GM20000 (cell line): ENCODE data around the gene SHC2.

Source experiments
- DNase-seq: peaks from one replicate; pipeline ENCODE4 v3.0.0; 2012; ENCODE audit warnings: low spot score
- CTCF ChIP-seq: IDR thresholded peaks from 2 replicates; pipeline ENCODE4 v1.5.1; 2012; ENCODE audit warnings: mild to moderate bottlenecking, control low read depth; ENCODE audit errors: extremely low read depth, missing control alignments

SHC2 gene

DNA sequence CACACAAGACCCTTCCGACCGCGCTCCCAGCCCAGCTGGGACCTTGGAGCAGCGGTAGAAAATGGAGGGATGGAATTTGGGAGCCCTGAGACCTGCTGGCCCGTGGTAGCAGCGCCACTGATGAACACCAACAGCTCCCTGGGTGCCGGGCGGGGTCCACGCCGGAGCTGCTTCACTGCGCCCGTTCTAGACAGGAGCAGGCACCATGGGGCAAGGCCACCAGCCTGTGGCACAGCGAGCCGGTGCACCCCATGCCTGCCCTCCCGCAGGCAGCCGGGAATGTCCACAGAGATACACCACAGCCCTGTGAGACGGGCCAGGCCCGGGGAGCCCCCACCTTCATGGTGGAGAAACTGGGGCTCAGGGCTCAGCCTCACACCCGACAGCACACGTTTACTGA is 9.9 kb upstream of the SHC2 start:
- no peak for TF ChIP-seq CTCF
- DNase-seq: no peak

DNA sequence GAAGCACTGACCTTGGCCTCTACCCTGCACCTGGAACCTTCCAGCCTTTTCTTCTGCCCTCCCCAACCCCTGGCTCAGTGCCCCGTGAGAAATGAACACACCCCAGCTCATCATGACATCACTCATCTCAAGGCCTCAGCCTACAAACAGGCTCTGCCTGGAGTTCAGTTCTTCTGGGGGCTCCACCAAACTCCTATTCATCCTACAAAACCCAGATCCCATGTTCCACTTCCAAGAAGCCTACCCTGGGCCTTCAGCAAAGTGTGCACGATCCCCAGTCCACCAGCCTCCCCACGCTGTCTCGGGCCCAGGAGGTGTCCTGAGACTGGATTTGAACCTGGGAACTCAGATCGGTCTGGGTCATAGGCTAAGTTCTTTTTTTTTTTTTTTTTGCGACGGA is 9.0 kb upstream of the SHC2 start:
- TF ChIP-seq CTCF: no peak
- DNase-seq: no peak

- TF ChIP-seq CTCF: no peak
- no peak for DNase-seq
These were observed 7.9 kb upstream of the SHC2 start for GRCh38 chr19:468587-469256.

DNA sequence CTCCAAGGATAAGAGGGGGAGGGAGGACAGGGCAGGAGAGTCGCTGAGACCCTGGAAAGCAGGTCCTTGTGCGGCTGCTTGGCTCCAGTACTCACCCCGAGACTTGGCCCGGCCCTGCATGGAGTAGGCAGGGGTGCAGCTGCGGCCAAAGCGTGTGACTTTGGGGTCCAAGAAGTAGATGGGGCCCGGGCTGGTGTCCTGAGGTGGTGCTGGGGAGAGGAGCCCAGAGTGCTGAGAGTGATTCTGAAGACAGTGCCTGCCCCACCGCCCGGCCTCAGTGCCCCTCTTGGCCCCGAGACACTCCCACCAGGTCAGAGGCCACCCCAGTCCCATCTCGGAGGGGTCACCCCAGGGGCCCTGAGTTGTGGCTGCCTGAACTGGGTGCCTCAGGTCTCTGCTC is 6.7 kb upstream of the SHC2 start:
- DNase-seq: no peak
- no peak for TF ChIP-seq CTCF

DNA sequence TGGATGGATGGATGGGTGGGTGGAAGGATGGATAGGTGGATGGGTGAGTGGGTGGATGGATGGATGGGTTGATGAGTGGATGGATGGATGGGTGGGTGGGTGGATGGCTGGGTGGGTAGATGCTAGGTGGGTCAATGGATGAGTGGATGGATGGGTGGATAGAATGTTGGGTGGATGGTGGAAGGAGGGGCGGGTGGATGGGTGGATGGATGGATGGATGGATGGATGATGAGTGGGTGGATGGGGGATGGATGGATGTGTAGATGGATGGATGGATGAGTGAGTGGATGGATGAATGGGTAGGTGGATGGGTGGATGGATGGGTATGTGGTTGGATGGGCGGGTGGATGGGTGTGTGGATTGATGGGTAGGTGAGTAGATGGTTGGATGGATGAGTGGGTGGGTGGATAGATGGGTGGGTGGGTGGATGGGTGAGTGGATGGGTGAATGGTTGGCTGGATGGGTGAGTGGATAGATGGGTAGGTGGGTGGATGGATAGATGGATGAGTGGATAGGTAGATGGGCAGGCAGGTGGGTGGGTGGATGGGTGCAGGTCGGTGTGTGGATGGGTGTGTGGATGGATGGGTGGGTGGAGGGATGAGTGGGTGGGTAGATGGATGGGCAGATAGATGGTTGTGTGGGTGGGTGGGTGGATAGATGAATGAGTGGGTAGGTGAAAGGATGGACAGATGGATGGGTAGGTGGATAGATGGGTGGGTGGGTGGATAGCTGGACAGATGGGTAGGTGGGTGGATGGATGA is 4.4 kb upstream of the SHC2 start:
- DNase-seq: no peak
- no peak for TF ChIP-seq CTCF

DNA sequence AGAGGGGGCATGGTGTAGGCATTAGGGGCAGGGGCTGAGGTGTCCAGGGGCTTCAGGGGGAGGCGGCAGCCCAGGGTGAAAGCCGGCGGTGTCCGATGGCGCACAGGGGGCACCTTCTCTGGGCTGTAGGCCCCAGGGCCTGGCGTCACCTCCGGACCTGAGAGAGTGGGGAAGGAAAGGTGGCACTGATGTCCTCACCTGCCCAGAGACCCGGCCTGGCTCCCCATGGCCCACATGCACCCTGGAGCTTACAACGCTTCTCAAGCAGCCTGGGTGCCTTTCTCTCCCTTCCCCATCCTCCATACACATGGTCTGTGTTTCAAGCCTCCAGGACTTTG is 3.3 kb upstream of the SHC2 start:
- DNase-seq: no peak

More for the DNA sequence above, 3.3 kb upstream of the SHC2 start:
- no peak for TF ChIP-seq CTCF
